Epithelial cell of proximal tubule (primary cell): ENCODE measurements around the gene AGAP3. TPM values are rescaled to one million over a fixed set of nuclear protein-coding genes. Genes with fewer than 3 reads are reported as not detected.

ENCODE experiments used
- DNase-seq: peaks from one replicate; pipeline ENCODE4 v3.0.0-alpha.2; 2011; ENCODE audit warnings: low read depth
- H3K4me3 ChIP-seq: 2 replicates; pipeline ENCODE4 v1.5.1; 2011; ENCODE audit warnings: low read depth, mild to moderate bottlenecking, low read length
- total RNA-seq: library from RNA; depleted of rRNA; stranded (reverse); fragments of >200 nt; gene quantifications from 2 replicates; pipeline ENCODE4 v1.2.3, GENCODE V29; 2015
- TF ChIP-seq, protein P1 (sequence below): conservative IDR thresholded peaks from 2 replicates; pipeline ENCODE4 v1.5.1; 2012; ENCODE audit warnings: low read depth, mild to moderate bottlenecking, low read length

Gene AGAP3
- total RNA-seq, 1 donor from 2014 or later: 60.1 TPM

DNA sequence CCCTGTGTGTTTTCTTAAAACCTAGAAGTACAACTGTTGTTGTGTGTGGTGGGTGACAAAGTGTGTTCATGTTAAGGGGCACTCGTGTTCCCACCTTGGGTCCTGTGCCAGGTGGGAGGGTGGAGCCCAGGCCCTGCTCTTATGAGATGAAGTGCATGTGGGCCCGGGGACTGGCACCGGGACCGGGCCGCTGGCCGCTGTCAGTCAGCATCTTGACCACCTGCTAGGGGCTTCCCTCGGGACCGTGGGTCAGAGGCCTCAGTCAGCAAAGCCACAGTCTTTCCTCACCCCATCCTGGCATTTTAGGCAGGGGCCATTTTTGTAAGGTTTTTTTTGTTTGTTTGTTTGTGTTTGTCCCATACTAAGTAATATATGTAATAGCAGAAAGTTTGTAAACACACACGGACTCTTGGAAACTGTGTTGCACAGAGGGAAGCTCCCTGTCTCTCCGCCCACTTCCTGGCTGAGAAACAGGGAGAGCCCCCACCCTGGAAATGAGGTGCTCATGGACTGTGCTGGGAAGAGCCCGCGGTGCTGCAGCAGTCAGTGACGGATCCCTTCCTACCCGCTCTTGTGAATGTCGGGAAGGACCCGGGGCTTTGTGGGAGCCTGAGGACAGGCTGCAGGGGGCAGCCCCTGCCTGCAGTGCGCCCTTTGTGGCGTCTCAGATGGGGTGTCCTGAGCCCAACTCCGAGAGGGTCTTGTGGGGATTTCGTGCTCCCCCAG is 13.4 kb downstream of the AGAP3 start:
- TF ChIP-seq, protein P1, sequence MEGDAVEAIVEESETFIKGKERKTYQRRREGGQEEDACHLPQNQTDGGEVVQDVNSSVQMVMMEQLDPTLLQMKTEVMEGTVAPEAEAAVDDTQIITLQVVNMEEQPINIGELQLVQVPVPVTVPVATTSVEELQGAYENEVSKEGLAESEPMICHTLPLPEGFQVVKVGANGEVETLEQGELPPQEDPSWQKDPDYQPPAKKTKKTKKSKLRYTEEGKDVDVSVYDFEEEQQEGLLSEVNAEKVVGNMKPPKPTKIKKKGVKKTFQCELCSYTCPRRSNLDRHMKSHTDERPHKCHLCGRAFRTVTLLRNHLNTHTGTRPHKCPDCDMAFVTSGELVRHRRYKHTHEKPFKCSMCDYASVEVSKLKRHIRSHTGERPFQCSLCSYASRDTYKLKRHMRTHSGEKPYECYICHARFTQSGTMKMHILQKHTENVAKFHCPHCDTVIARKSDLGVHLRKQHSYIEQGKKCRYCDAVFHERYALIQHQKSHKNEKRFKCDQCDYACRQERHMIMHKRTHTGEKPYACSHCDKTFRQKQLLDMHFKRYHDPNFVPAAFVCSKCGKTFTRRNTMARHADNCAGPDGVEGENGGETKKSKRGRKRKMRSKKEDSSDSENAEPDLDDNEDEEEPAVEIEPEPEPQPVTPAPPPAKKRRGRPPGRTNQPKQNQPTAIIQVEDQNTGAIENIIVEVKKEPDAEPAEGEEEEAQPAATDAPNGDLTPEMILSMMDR: no peak
- H3K4me3 ChIP-seq: no peak overlapping the region
- no peak for DNase-seq

DNA sequence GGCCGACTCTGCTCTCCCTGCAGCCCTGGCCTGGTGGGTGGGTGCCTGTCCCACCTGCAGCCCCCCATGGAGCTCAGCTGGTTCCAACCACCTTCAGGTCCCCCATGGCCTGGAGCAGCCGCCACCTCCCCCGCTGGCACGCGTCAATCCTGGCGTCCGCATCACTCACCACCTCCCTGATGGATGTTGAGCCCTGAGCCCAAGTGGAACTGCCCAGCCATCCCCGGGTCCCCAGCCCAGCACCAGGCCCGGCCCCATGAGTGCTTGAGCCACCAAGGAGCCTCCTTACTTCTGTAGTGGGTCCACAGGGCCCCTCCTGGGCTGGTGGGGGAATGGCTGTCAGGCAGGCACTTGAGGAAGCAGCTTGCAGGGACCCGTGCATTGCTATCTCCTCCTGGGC is 14.6 kb downstream of the AGAP3 start:
- TF ChIP-seq, protein P1: no peak
- DNase-seq: no peak
- H3K4me3 ChIP-seq: no peak overlapping the region

DNA sequence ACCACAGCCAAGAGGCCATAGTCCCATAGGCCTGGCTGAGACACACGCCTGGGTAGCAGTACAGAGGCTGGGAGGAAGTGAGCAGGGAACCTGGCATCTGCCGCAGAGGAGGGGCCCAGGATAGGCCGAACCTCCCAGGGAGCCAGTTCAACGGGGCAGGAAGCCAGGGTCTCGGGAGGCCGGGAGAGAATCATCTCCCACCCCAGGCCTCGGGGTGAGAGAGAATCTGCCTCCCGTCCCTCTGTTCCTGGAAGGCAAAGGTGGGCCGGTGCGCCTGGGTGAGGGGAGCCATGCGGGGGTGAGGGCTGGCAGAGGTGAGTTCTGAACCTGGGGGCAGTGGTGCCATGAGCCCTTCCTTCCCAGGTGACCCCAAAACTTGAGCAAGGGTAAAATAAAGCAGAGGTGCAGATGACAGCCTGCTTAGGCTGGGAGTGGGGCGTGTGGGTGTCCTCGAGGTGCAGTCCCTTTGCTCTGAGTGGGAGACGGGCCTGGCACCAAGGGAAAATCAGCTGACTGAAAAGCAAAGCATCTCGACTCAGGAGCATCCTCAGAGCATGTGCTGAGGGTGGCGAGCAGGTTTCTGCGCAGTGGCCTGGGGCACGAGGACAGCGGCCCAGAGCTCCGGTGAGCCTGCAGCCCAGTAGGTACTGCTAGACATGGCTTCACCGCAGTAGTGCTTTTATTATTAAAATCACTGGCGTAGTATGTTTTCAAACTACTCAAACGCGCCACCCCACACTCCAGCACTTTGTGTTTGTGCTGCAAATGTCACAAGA is 15.5 kb downstream of the AGAP3 start:
- TF ChIP-seq, protein P1: no peak
- DNase-seq: no peak
- no peak overlapping the region for H3K4me3 ChIP-seq

DNA sequence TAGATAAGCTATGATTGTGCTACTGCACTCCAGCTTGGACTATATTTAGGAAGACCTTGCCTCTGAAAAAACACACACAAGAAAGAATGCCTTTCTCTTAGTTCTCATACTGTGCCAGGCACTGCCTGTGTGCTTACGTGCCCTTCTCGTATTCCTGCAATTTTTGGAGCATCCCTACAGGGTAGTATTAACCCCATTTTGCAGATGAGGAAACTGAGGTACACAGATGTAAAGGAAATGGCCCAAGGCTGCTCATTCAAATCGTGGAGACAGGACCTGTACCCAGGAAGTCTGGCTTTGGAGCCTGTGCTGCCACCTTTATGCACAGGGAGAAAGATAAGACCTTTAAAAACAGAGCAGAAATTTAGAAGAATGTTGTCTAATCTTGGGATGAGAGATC is 16.7 kb downstream of the AGAP3 start:
- no peak overlapping the region for H3K4me3 ChIP-seq
- TF ChIP-seq, protein P1: no peak
- no peak for DNase-seq

DNA sequence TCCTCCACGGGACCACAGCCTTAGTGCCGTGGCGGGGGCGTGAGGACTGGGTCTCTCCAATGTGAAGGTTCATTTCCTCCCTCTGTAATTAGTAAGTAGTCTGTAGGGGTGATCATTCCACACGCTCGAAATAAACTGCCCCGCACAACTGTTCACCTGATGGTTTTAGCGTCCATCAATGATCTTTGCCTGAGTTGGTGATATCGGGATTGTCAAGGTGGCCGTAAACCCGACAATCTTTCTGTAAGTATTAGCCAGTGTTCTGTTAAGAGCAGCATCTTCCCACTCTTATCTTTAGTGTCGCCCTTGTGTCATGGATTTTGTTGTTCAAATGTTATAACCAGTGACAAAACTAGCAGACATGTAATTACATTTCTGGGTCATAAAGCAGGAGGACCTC is 17.7 kb downstream of the AGAP3 start:
- TF ChIP-seq, protein P1: no peak
- no peak overlapping the region for H3K4me3 ChIP-seq
- DNase-seq: no peak

DNA sequence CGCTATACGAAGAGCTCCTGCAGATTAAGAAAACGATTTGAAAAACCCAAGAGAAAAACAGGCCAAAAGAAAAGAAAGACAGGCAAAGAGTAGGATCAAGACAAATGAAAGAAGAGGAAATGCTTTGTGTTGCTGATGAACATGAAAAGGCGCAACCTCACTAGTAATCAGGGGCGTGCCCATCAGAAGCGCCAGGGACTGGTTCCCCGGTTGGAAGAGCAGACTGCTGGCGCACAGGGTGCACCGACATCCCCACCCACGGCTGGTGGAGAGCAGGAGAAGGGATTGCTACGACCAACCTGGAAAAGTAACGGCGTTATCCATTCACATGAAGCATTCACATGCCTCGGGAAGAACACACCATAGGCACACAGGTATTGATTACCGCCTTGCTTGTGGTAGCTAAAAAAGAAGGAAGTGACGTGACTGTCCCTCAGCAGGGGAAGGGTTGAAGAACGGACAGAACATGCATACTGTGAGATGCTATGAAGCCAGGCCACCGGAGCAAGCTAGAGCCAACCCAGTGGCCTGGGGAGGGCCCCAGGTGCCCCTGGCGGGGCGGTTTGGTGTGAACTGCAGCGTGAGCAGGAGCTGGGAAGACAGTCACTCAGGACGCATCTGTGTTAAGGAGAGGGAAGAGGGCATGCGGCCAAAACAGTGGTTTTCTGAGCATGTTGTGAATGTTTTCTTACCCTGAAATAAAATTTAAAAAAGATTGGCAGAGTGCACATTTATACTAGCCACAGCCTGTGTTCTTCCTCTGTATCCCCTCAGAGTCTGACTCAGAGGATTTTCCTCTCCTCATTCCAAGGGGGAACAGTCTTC is 18.3 kb downstream of the AGAP3 start:
- DNase-seq: no peak
- TF ChIP-seq, protein P1: no peak
- no peak overlapping the region for H3K4me3 ChIP-seq
